Central memory CD4-positive, alpha-beta T cell (primary cell): Measurements from ENCODE around the gene BIN1.

Experiments
- DNase-seq: peaks from one replicate; pipeline ENCODE4 v3.0.0; 2022

The BIN1 gene

GRCh38 chr2:127090281-127091120 is 16.5 kb downstream of the BIN1 start:
- no peak for DNase-seq

- no peak for DNase-seq
Observed at GRCh38 chr2:127089478-127090235, 17.3 kb downstream of the BIN1 start.

- no peak for DNase-seq
Observed at GRCh38 chr2:127088706-127089105, 18.2 kb downstream of the BIN1 start.

DNA sequence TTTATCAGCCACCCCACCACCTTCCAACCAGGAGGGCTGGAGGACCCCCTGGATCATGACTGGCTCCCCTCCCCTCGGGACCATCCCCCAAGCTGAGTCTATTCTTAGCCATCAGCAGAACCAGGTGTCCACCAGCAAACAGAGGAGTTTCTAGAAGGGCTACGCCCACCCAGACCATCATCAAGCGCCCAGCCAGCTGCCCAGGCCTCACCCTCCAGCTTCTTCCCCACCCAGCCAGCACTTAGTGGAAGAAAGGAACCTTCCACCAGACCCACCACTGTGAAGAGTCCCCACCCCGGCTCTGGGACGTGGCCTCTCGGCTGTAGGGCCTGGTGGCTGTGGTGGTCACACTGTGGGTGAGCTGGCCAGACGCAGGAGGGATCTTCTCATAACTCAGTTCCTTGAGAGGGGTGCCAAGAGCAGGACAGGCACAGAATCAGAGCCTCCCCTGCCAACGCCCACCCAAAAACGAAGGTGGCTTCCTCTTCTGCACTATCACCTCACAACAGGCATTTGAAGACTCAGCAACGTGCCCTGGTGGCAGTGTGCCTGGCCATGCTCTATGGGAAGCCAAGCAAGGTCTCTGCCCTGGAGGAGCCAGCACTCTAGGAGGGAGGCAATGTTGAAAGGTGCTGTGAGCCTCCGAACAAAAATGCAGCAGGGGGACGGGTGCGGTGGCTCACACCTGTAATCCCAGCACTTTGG is 19.0 kb downstream of the BIN1 start:
- no peak for DNase-seq

DNA sequence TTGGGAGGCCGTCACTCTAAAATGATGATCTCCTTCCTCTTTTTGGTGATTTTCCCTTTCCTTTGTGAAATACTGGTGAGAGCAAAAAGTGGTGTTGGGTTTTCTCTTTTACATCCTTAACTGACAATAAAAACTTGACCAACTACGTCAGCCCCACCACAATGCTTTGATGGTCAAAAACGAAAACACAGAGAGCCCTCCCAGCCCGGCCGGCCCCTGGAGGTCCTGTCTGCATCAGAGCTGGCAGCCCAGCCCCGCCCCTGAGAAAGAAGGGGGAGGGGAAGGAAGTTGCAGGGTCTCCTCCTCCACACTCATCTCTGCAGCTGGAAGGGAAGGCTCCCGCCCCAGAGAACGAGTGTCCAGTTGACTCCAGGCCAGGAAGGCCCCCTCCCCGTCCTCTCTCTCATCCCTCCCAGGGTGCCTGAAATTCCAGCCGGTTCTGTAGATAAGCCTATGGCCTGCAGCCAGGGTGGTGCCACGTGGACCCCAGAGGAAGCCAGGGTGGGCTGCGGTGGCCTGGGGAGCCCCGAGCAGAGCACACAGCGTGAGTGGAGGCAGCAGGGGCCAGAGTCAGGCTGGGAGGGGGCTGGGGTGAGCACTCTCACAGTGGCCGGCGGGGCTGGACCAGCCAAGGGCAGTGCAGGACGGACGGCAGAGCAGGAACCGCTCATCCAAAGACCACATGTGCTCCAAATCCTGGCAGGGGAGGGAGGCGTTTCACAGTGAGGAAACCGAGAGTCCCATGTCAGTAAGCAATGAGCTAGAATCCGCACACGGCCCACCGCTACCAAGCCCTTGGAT is 19.8 kb downstream of the BIN1 start:
- no peak for DNase-seq

GRCh38 chr2:127085317-127085681 is 21.7 kb downstream of the BIN1 start:
- no peak for DNase-seq

GRCh38 chr2:127084611-127085316 is 22.2 kb downstream of the BIN1 start:
- DNase-seq, result peak; percentile 55

- no peak for DNase-seq
Observed at GRCh38 chr2:127083819-127084503, 23.0 kb downstream of the BIN1 start.

- DNase-seq, result no peak
Observed at GRCh38 chr2:127082974-127083373, 24.0 kb downstream of the BIN1 start.

DNA sequence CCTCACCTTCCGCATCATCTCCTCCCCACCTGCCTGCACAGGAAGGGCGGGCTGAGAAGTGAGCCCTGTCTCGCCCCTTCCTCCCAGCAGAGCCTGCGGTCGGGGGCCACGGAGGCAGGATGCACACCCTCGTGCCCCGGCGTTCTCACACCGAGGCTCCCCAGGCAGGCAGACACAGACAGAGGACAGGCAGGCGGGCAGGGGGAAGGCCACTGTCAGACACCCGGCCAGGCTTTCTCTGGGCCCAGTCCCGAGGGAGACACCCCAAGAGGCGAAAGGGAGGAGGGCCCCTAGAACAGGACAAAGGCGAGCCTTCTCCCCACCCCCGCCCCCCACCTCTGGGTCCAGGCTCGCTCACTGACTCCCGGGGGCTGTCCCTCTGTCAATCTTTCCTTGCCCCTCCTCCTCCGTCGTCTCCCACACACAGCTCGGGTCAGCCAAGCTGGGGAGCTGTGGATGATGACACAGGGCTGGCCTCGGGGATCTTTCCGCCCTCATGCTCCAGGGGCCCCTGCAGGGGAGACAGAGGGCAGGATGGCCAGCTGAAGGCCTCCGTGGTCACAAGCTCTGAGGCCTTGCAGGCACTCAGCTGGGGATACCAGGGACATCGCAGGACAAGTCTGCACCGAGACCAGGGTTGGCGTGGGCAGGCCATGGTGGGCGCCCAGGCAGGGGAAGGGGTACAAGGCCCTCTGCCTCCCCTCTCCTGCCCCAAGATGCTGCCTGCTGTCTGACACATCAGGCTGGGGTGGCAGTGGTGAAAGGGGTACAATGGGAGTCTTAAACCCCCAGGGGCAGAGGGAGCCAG is 24.9 kb downstream of the BIN1 start:
- DNase-seq, result peak; percentile 83

- peak; percentile 52 for DNase-seq
Observed at GRCh38 chr2:127080938-127081755, 25.8 kb downstream of the BIN1 start.

- DNase-seq, result peak; percentile 47
Observed at GRCh38 chr2:127080226-127080937, 26.6 kb downstream of the BIN1 start.

GRCh38 chr2:127079358-127079920 is 27.5 kb downstream of the BIN1 start:
- DNase-seq, result no peak

GRCh38 chr2:127078666-127079270 is 28.2 kb downstream of the BIN1 start:
- no peak for DNase-seq

- no peak for DNase-seq
Observed at GRCh38 chr2:127078028-127078427, 28.9 kb downstream of the BIN1 start.

DNA sequence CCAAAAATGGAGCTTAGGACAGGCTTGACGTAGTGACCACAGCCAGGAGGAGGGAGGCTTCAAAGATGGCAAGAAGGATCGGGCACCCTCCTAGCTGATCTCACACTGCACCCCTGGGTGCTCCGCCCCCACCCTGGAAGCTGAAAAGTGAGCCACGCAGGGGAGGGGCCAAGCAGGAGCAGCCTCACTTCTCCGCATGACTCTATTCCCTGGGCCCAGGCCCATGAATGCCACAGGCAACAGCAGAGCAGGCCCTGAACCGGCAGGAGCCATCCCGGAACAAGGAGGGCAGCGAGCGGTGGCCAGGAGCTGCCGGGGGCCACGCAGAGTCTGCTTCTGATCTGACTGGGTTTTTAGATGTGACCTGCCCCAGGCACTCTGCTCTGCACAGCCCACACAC is 30.0 kb downstream of the BIN1 start:
- no peak for DNase-seq

DNA sequence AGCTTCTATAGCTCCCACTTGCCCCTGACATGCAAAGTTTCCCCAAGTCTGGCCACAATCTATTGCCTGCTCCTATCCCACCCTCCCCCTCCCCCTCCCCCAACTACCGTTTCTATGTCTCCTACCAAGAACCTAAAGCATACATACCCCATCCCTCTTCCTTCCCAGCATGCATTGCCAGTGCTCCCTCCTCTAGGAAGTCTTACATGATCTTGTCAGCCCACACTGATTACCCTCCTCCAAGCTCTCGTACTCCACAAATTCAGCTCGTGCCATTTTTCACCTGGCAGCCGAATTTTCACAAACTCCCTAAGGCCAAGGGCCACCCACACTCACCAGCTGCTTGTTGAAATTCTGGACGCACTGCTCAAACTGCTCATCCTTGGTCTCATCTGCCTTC is 30.7 kb downstream of the BIN1 start:
- no peak for DNase-seq

DNA sequence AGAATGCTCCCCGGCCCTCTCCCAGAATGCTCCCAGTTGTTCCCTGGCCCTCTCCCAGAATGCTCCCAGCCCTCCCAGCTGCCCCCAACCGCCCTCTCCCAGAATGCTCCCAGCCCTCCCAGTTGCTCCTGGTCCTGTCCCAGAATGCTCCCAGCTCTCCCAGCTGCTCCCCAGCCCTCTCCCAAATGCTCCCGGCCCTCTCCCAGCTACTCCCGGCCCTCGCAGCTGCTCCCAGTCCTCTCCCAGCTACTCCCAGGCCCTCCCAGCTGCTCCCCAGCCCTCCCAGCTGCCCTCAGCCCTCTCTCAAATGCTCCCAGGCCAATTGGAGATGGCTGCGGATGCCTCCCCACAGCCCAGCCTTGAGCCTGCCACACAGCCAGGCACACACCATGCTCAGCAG is 31.1 kb downstream of the BIN1 start:
- no peak for DNase-seq
